ENCODE results near the gene CHEK1. TPM values are rescaled to one million over a fixed set of nuclear protein-coding genes. Genes with fewer than 3 reads are reported as not detected.

The CHEK1 gene
- total RNA-seq, 4 donors from 2014 or later, result 0.60 to 1.5 (median 0.91) TPM

DNA sequence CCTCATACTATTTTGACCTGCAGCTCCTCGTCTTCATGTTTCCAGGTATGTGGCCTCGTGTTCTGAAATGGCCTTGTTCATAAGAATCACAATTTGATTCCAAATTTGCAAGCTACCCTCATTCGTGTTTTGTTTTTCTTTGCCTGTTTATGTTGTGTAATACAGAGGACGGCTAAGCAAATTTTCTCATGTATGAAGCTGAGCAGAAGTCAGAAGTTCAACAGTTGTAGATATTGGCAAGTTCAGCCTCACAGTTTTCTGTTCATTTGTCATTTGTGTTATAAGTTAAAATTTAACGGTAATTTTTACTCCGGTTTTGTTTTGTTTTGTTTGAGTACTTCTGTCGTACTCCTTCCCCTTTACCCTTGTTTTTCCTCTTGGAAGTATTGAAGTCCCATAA lies 15.4 kb upstream of the CHEK1 start:
- DNase-seq (ENCODE audit: low spot score in 2 of 2), result no peak
- Histone ChIP-seq H3K4me3 (no peak overlapping the region), H3K27me3 (no peaks in the 10 kb centered on the region), H3K9me3 (no peaks in the 10 kb centered on the region), H3K27ac (no peak overlapping the region), H3K36me3 (peaks cover 3 to 95% (median 24%) of the 10 kb centered on the region in 3 donors), H3K4me1 (no peaks in the 10 kb centered on the region)
- no peak for TF ChIP-seq POLR2A (IDR thresholded peaks at IDR 0.05)
- no peak for TF ChIP-seq EP300 (IDR thresholded peaks at IDR 0.05)
- TF ChIP-seq, protein P1, sequence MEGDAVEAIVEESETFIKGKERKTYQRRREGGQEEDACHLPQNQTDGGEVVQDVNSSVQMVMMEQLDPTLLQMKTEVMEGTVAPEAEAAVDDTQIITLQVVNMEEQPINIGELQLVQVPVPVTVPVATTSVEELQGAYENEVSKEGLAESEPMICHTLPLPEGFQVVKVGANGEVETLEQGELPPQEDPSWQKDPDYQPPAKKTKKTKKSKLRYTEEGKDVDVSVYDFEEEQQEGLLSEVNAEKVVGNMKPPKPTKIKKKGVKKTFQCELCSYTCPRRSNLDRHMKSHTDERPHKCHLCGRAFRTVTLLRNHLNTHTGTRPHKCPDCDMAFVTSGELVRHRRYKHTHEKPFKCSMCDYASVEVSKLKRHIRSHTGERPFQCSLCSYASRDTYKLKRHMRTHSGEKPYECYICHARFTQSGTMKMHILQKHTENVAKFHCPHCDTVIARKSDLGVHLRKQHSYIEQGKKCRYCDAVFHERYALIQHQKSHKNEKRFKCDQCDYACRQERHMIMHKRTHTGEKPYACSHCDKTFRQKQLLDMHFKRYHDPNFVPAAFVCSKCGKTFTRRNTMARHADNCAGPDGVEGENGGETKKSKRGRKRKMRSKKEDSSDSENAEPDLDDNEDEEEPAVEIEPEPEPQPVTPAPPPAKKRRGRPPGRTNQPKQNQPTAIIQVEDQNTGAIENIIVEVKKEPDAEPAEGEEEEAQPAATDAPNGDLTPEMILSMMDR (IDR thresholded peaks at IDR 0.05), result no peak
- WGBS, 2 donors, result 75 to 79% methylated on average over 7 of the region's 7 CpGs

DNA sequence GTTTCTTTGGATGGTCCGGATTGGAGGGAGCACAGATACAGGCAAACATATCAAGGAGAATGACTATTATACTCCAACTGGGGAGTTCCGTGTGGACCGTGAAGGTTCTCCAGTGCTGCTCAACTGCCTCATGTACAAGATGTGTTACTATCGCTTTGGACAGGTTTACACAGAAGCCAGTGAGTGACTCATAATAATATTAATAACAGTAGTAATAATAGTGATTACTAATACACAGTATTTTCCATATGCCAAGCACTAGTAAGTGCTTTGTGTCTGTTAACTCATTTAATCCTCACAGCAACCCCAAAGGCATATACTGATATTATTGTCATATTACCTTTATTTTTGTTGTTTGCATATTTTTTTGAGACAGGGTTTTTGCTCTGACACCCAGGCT lies 6.6 kb upstream of the CHEK1 start:
- Histone ChIP-seq H3K9me3 (no peaks in the 10 kb centered on the region), H3K27me3 (no peaks in the 10 kb centered on the region), H3K4me1 (no peaks in the 10 kb centered on the region), H3K4me3 (no peak overlapping the region), H3K36me3 (peaks cover 0 to 85% (median 36%) of the 10 kb centered on the region in 3 donors), H3K27ac (no peak overlapping the region)
- 94 to 95% methylated on average over 4 of the region's 4 CpGs for WGBS, 2 donors
- no peak for DNase-seq (ENCODE audit: low spot score in 2 of 2)
- TF ChIP-seq, protein P1 (IDR thresholded peaks at IDR 0.05), result no peak
- TF ChIP-seq EP300 (IDR thresholded peaks at IDR 0.05), result no peak
- no peak for TF ChIP-seq POLR2A (IDR thresholded peaks at IDR 0.05)

DNA sequence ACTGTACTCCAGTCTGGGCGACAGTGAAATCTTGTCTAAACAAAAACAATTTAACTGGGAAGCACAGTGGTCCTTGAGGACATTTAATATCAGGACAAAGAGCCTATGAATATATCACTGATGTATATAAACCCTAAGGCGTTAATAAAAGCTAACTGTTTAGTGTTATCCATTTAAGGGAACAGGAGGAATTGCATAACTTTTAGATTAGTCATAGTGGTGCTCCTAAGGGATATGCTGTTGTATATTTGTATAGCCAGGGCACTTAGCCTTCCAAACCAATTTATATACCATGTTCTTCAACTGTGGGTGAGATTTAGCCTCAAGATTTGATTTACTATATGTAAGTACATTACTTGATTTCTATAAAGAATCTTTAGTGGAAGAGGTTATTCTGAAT lies 3.0 kb upstream of the CHEK1 start:
- no peak for TF ChIP-seq POLR2A (IDR thresholded peaks at IDR 0.05)
- no peak for TF ChIP-seq EP300 (IDR thresholded peaks at IDR 0.05)
- TF ChIP-seq, protein P1 (IDR thresholded peaks at IDR 0.05), result no peak
- H3K36me3 ChIP-seq, result peaks cover 0 to 49% (median 19%) of the 10 kb centered on the region in 3 donors
- DNase-seq (ENCODE audit: low spot score in 2 of 2), result no peak
- H3K4me3 ChIP-seq, result no peak overlapping the region
- no peaks in the 10 kb centered on the region for H3K27me3 ChIP-seq
- H3K27ac ChIP-seq, result no peak overlapping the region
- H3K4me1 ChIP-seq, result peaks cover 0 to 18% (median 11%) of the 10 kb centered on the region in 4 donors
- H3K9me3 ChIP-seq, result no peaks in the 10 kb centered on the region
- WGBS, 2 donors, result 65 to 74% methylated on average over 2 of the region's 2 CpGs

DNA sequence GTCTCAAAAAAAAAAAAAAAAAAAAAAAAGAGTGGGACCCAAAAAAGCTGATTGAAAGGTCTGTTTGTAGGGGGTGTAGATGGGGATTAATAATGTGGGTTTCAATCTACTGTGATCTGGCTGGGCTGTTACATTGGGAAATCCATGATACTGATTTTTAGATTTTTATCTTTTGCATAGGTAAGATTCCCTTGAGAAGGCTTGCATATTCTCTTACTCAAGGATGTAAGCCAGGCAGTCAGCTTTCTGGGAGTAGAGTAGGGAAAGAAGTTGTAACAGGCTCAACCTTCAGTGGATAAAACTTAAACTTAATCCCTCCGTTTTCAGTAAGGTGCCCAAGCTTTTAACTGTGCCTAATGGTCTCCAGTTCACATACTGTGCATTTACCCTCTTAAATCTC lies 1.9 kb upstream of the CHEK1 start:
- Histone ChIP-seq H3K4me1 (peaks cover 0 to 18% (median 11%) of the 10 kb centered on the region in 4 donors), H3K27ac (no peak overlapping the region), H3K4me3 (no peak overlapping the region), H3K27me3 (no peaks in the 10 kb centered on the region), H3K9me3 (no peaks in the 10 kb centered on the region), H3K36me3 (peaks cover 0 to 39% (median 19%) of the 10 kb centered on the region in 3 donors)
- no peak for DNase-seq (ENCODE audit: low spot score in 2 of 2)
- TF ChIP-seq, protein P1 (IDR thresholded peaks at IDR 0.05), result no peak
- TF ChIP-seq EP300 (IDR thresholded peaks at IDR 0.05), result no peak
- TF ChIP-seq POLR2A (IDR thresholded peaks at IDR 0.05), result no peak
- 72 to 87% methylated on average over 1 of the region's 1 CpG for WGBS, 2 donors

DNA sequence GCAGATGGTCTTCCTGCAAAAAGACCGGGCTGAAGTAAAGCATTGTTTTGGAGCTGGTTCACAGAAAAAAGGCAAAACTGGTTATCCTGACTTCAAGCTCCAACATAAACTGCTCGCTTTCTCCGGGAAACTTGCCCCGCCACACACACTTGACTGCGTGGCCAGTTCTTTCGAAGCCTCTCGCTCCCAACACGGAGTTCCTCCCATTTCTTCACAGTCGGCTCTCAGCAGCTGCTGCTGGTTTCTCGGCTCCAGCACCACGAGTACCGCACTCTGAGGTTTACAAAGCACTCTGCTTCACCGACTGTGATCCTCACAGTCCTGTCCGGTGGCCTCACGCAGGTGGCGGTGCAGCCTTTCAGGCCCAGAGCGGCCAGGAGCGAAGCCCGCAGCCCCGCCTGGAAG lies 264 bp downstream of the CHEK1 start:
- peak in 1 of 2 donors; percentile 20 for DNase-seq (ENCODE audit: low spot score in 2 of 2)
- Histone ChIP-seq H3K9me3 (no peaks in the 10 kb centered on the region), H3K27me3 (no peaks in the 10 kb centered on the region), H3K4me1 (peaks cover 0 to 18% (median 11%) of the 10 kb centered on the region in 4 donors), H3K36me3 (peaks cover 0 to 17% (median 3%) of the 10 kb centered on the region in 3 donors), H3K27ac (peak overlapping the region; percentile 94 to 96 (median 94)), H3K4me3 (peak overlapping the region; percentile 68 to 81 (median 74))
- TF ChIP-seq, protein P1 (IDR thresholded peaks at IDR 0.05), result no peak
- TF ChIP-seq POLR2A (IDR thresholded peaks at IDR 0.05) (no peak), EP300 (IDR thresholded peaks at IDR 0.05) (no peak)
- 0 to 1% methylated on average over 15 to 18 of the region's 20 CpGs for WGBS, 2 donors

Data from tibial nerve (tissue), 4 donors.